DOHH2 (cell line): ENCODE results near the gene SIK1.

Experiments used
- H3F3A ChIP-seq: fragments of 200-600 bp; sonication (generic), shearing (Covaris generic); 2 replicates; pipeline ENCODE4 v1.6.0; 2016; ENCODE audit warnings: antibody characterized with exemption, mild to moderate bottlenecking; ENCODE audit not compliant: control insufficient read depth, insufficient read depth
- H3K27ac ChIP-seq: fragments of 200-600 bp; sonication (generic); 2 replicates; pipeline ENCODE4 v1.5.1; 2014; ENCODE audit warnings: low read depth, mild to moderate bottlenecking, low read length, moderate library complexity
- H3K27me3 ChIP-seq: fragments of 200-600 bp; sonication (generic); 2 replicates; pipeline ENCODE4 v1.6.1; 2014; ENCODE audit warnings: mild to moderate bottlenecking, low read length, mixed read lengths; ENCODE audit not compliant: control insufficient read depth
- H3K36me3 ChIP-seq: fragments of 200-600 bp; sonication (generic); 2 replicates; pipeline ENCODE4 v1.6.1; 2014; ENCODE audit warnings: mild to moderate bottlenecking, low read length, moderate library complexity, mixed read lengths; ENCODE audit not compliant: control insufficient read depth
- H3K4me1 ChIP-seq: fragments of 200-600 bp; sonication (generic); 2 replicates; pipeline ENCODE4 v1.6.1; 2014; ENCODE audit warnings: mild to moderate bottlenecking, low read length, mixed read lengths; ENCODE audit not compliant: control insufficient read depth
- H3K4me2 ChIP-seq: fragments of 200-600 bp; sonication (generic); 2 replicates; pipeline ENCODE4 v1.6.0; 2014; ENCODE audit warnings: mild to moderate bottlenecking, low read length, moderate library complexity
- H3K4me3 ChIP-seq: fragments of 200-600 bp; sonication (generic); 2 replicates; pipeline ENCODE4 v1.5.1; 2014; ENCODE audit warnings: mild to moderate bottlenecking, low read length, mixed read lengths
- H3K79me2 ChIP-seq: fragments of 200-600 bp; sonication (generic); 2 replicates; pipeline ENCODE4 v1.6.1; 2014; ENCODE audit warnings: mild to moderate bottlenecking, low read length, mixed read lengths; ENCODE audit not compliant: control insufficient read depth
- H3K9me2 ChIP-seq: fragments of 200-600 bp; sonication (generic); replicated peaks from 2 replicates; pipeline ENCODE4 v1.6.1; 2014; ENCODE audit warnings: mild to moderate bottlenecking, low read length, mixed read lengths; ENCODE audit not compliant: control insufficient read depth
- H3K9me3 ChIP-seq: fragments of 200-600 bp; sonication (generic); 2 replicates; pipeline ENCODE4 v1.6.1; 2014; ENCODE audit warnings: antibody characterized with exemption, low read length, mixed read lengths; ENCODE audit not compliant: control insufficient read depth, insufficient read depth
- H4K20me1 ChIP-seq: fragments of 200-600 bp; sonication (generic); 2 replicates; pipeline ENCODE4 v1.6.0; 2014; ENCODE audit warnings: low read depth, mild to moderate bottlenecking, antibody characterized with exemption, low read length, moderate library complexity; ENCODE audit not compliant: control insufficient read depth, insufficient read depth
- CTCF ChIP-seq: fragments of 200-600 bp; sonication (generic); IDR thresholded peaks from one replicate; pipeline ENCODE4 v1.5.1; 2014; ENCODE audit warnings: antibody characterized with exemption, mild to moderate bottlenecking, low read depth, low read length; ENCODE audit not compliant: poor library complexity, severe bottlenecking
- EZH2phosphoT487 ChIP-seq: fragments of 200-600 bp; sonication (generic); IDR thresholded peaks from 2 replicates; pipeline ENCODE4 v1.6.1; 2017; ENCODE audit warnings: borderline replicate concordance, mild to moderate bottlenecking, antibody characterized with exemption, low read length, moderate library complexity, mixed read lengths

The SIK1 gene

GRCh38 chr21:43376478-43376882, 50.5 kb downstream of the SIK1 start:
- H3K9me2 ChIP-seq, result no peaks in the 10 kb centered on the region
- H3K4me2 ChIP-seq, result no peak overlapping the region
- no peaks in the 10 kb centered on the region for H3K9me3 ChIP-seq
- no peaks in the 10 kb centered on the region for H4K20me1 ChIP-seq
- no peaks in the 10 kb centered on the region for H3K4me1 ChIP-seq
- no peak for TF ChIP-seq CTCF
- TF ChIP-seq EZH2phosphoT487, result no peak
- no peak overlapping the region for H3K27ac ChIP-seq
- no peaks in the 10 kb centered on the region for H3K36me3 ChIP-seq
- no peak overlapping the region for H3K4me3 ChIP-seq
- H3F3A ChIP-seq, result no peaks in the 10 kb centered on the region
- H3K79me2 ChIP-seq, result no peaks in the 10 kb centered on the region
- H3K27me3 ChIP-seq, result no peaks in the 10 kb centered on the region

DNA sequence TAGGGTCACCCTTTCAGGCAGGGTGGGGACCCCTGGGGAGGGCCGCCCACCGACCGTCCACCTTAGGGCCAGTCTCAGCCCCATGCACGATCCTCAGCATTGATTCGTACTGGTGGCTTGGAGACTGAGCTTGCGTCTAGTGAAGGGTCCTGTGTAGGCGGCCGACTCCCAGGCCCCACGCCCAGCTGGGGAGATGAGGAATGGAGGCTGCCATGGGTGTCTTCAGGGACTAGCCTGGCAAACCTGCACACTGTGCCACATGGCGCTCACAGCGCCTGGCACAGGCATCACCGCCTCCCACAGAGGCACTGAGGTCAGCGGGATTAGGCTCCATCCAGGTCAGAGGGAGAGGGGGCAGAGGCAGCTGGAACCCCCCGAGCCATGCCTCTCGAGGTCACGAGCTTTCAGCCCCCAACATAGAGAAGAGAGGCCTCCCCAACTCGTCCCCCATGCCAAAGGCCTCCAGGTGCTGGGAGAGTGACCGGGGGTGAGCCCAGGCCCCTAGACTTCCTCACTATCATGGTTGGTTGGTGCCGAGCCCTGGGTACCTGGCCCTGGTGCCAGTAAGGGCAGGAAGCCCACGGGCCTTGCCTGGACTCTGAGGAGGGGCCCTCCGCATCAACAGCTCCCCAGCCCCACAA, 51.0 kb downstream of the SIK1 start:
- no peak overlapping the region for H3K4me3 ChIP-seq
- no peaks in the 10 kb centered on the region for H3K4me1 ChIP-seq
- no peaks in the 10 kb centered on the region for H3F3A ChIP-seq
- no peaks in the 10 kb centered on the region for H3K9me3 ChIP-seq
- H3K27ac ChIP-seq, result no peak overlapping the region
- H3K27me3 ChIP-seq, result no peaks in the 10 kb centered on the region
- no peaks in the 10 kb centered on the region for H3K36me3 ChIP-seq
- H4K20me1 ChIP-seq, result no peaks in the 10 kb centered on the region
- H3K79me2 ChIP-seq, result no peaks in the 10 kb centered on the region
- no peaks in the 10 kb centered on the region for H3K9me2 ChIP-seq
- no peak overlapping the region for H3K4me2 ChIP-seq
- TF ChIP-seq EZH2phosphoT487 (no peak), CTCF (no peak)

- no peaks in the 10 kb centered on the region for H3K9me3 ChIP-seq
- H3K79me2 ChIP-seq, result no peaks in the 10 kb centered on the region
- H3K4me3 ChIP-seq, result no peak overlapping the region
- peaks cover 5% of the 10 kb centered on the region for H3K4me1 ChIP-seq
- no peak overlapping the region for H3K27ac ChIP-seq
- H3F3A ChIP-seq, result no peaks in the 10 kb centered on the region
- 0 out of 2 replicates have a peak, but pooled peaks cover 5% of the 10 kb centered on the region for H3K27me3 ChIP-seq
- no peak for TF ChIP-seq CTCF
- TF ChIP-seq EZH2phosphoT487, result no peak
- no peaks in the 10 kb centered on the region for H4K20me1 ChIP-seq
- H3K36me3 ChIP-seq, result no peaks in the 10 kb centered on the region
- H3K4me2 ChIP-seq, result no peak overlapping the region
- no peaks in the 10 kb centered on the region for H3K9me2 ChIP-seq
Observed at GRCh38 chr21:43375006-43375836, 51.7 kb downstream of the SIK1 start.
